SU-DHL-6 (cell line): ENCODE results near the gene MCTS1.

Source experiments
- CTCF ChIP-seq: fragments of 200-600 bp; sonication (generic); IDR thresholded peaks from one replicate; pipeline ENCODE4 v1.5.1; 2017; ENCODE audit warnings: antibody characterized with exemption, mild to moderate bottlenecking, low read length, moderate library complexity; ENCODE audit not compliant: insufficient read depth, poor library complexity, severe bottlenecking
- EZH2phosphoT487 ChIP-seq: fragments of 200-600 bp; sonication (generic), shearing (Covaris generic); conservative IDR thresholded peaks from 2 replicates; pipeline ENCODE4 v1.6.1; 2018; ENCODE audit warnings: mild to moderate bottlenecking, antibody characterized with exemption, low read length, moderate library complexity, mixed read lengths

GRCh38 chrX:120560405-120560841, 43.5 kb upstream of the MCTS1 start:
- TF ChIP-seq CTCF (no peak), EZH2phosphoT487 (no peak)
